Stromal cell of bone marrow (primary cell): ENCODE measurements around the gene FKTN.
"Not testable (repeated sequence)": the region's sequence is repeated elsewhere in the genome, so short reads cannot be mapped to it uniquely, and the experiment has no call there.

Experiments
- DNase-seq: peaks from one replicate; pipeline ENCODE4 v3.0.0-alpha.2; 2012; ENCODE audit warnings: low read depth

The FKTN gene

GRCh38 chr9:105557804-105558610 lies at the start of gene FKTN:
Gene FKTN (plus strand): TSS chr9:105558131. CDS start chr9:105575033, 16,902 bp downstream.
- peak; percentile 67 for DNase-seq

- no peak for DNase-seq
Measured at GRCh38 chr9:105508530-105508929, 49.4 kb upstream of the FKTN start.

- peak; percentile 80 for DNase-seq
Measured at GRCh38 chr9:105510024-105510423, 47.9 kb upstream of the FKTN start.

- DNase-seq, result no peak
Measured at GRCh38 chr9:105511446-105511845, 46.5 kb upstream of the FKTN start.

- no peak for DNase-seq
Measured at GRCh38 chr9:105515811-105516413, 42.0 kb upstream of the FKTN start.

- not testable (repeated sequence) for DNase-seq
Measured at GRCh38 chr9:105519710-105520369, 38.1 kb upstream of the FKTN start.

- DNase-seq, result not testable (repeated sequence)
Measured at GRCh38 chr9:105520992-105521391, 36.9 kb upstream of the FKTN start.

GRCh38 chr9:105522618-105523385 lies 35.1 kb upstream of the FKTN start:
- DNase-seq, result not testable (repeated sequence)

- no peak for DNase-seq
Measured at GRCh38 chr9:105531530-105531929, 26.4 kb upstream of the FKTN start.

- no peak for DNase-seq
Measured at GRCh38 chr9:105535920-105536668, 21.8 kb upstream of the FKTN start.

- DNase-seq, result no peak
Measured at GRCh38 chr9:105539452-105539851, 18.5 kb upstream of the FKTN start.

- no peak for DNase-seq
Measured at GRCh38 chr9:105541838-105542237, 16.1 kb upstream of the FKTN start.

- DNase-seq, result no peak
Measured at GRCh38 chr9:105554042-105554441, 3.9 kb upstream of the FKTN start.

GRCh38 chr9:105572455-105572854 lies 14.5 kb downstream of the FKTN start:
- no peak for DNase-seq

GRCh38 chr9:105579952-105580351 lies 22.0 kb downstream of the FKTN start:
- DNase-seq, result not testable (repeated sequence)

- not testable (repeated sequence) for DNase-seq
Measured at GRCh38 chr9:105581550-105581949, 23.6 kb downstream of the FKTN start.

- DNase-seq, result no peak
Measured at GRCh38 chr9:105593145-105593544, 35.2 kb downstream of the FKTN start.

GRCh38 chr9:105608721-105609598 lies 51.0 kb downstream of the FKTN start:
- peak; percentile 26 for DNase-seq

- DNase-seq, result no peak
Measured at GRCh38 chr9:105621001-105621400, 63.1 kb downstream of the FKTN start.

GRCh38 chr9:105625088-105625487 lies 67.2 kb downstream of the FKTN start:
- no peak for DNase-seq
